HEK293T (cell line): ENCODE results near the gene BMP7.

Experiments
- CTBP1 ChIP-seq: fragments of 450-650 bp; IDR thresholded peaks from 2 replicates; pipeline ENCODE4 v1.6.1; 2016; ENCODE audit warnings: borderline replicate concordance
- ELF4 ChIP-seq: fragments of 450-650 bp; IDR thresholded peaks from 2 replicates; pipeline ENCODE4 v1.6.1; 2017; ENCODE audit warnings: antibody characterized with exemption
- FOXK2 ChIP-seq: fragments of 450-650 bp; IDR thresholded peaks from 2 replicates; pipeline ENCODE4 v1.6.1; 2016; ENCODE audit warnings: mild to moderate bottlenecking
- PKNOX1 ChIP-seq: fragments of 450-650 bp; IDR thresholded peaks from 2 replicates; pipeline ENCODE4 v1.6.1; 2016

GRCh38 chr20:57203986-57204385, 62.5 kb downstream of the BMP7 start:
- TF ChIP-seq ELF4 (no peak), PKNOX1 (no peak), FOXK2 (no peak), CTBP1 (no peak)
